Gastrocnemius medialis (tissue), 4 donors: ENCODE data around the gene SPRR5. TPM values are rescaled to one million over a fixed set of nuclear protein-coding genes. Genes with fewer than 3 reads are reported as not detected.

Experiments
- ATAC-seq, 2 donors: fragments of 150-250 bp; one replicate each; pipeline ENCODE4 v1.9.1; 2016
- DNase-seq, 2 donors: peaks; one replicate each; pipeline ENCODE4 v3.0.0-alpha.2; 2019
- H3K27ac ChIP-seq, 4 donors: fragments of 200-600 bp; sonication (generic); 1 replicate in 1 of 4; 2 replicates in 3 of 4; pipeline ENCODE4 v1.5.1; 2016 to 2018; ENCODE audit warnings: mild to moderate bottlenecking in 2 of 4, moderate library complexity in 1 of 4
- H3K27me3 ChIP-seq, 3 donors: fragments of 200-600 bp; sonication (generic) in 2 of 3; 1 replicate in 1 of 3; 2 replicates in 2 of 3; pipeline versions ENCODE4 v1.5.1 to v1.6.0; 2016 to 2019; ENCODE audit warnings: mild to moderate bottlenecking in 1 of 3, moderate library complexity in 1 of 3
- H3K36me3 ChIP-seq, 2 donors: fragments of 200-600 bp; sonication (generic) in 1 of 2; one replicate each; pipeline ENCODE4 v1.5.1; 2017 to 2018
- H3K4me1 ChIP-seq, 2 donors: fragments of 200-600 bp; sonication (generic) in 1 of 2; one replicate each; pipeline ENCODE4 v1.5.1; 2016 to 2017; ENCODE audit warnings: mild to moderate bottlenecking in 2 of 2
- H3K4me3 ChIP-seq, 4 donors: fragments of 200-600 bp; sonication (generic) in 3 of 4; 1 replicate in 1 of 4; 2 replicates in 3 of 4; pipeline ENCODE4 v1.5.1; 2016 to 2019; ENCODE audit warnings: mild to moderate bottlenecking in 2 of 4
- H3K9me3 ChIP-seq, 3 donors: fragments of 200-600 bp; sonication (generic) in 2 of 3; 1 replicate in 1 of 3; 2 replicates in 2 of 3; pipeline ENCODE4 v1.5.1; 2016 to 2019
- CTCF ChIP-seq, 5 experiments: fragments of 450-650 bp in 3 of 5; fragments of 200-600 bp in 2 of 5; sonication (generic) in 2 of 5; IDR thresholded peaks in 4 of 5; conservative IDR thresholded peaks in 1 of 5; 1 replicate in 4 of 5; 2 replicates in 1 of 5; pipeline ENCODE4 v1.5.1; 2016 to 2019; ENCODE audit warnings: antibody characterized with exemption in 5 of 5, mild to moderate bottlenecking in 3 of 5, moderate library complexity in 3 of 5
- POLR2A ChIP-seq, 2 donors: fragments of 450-650 bp; IDR thresholded peaks; one replicate each; pipeline ENCODE4 v1.6.1; 2017; ENCODE audit warnings: antibody characterized with exemption in 2 of 2, mild to moderate bottlenecking in 2 of 2, moderate library complexity in 2 of 2
- in situ Hi-C, 4 donors: fragments of 200-750 bp; cut with MboI; loops; one replicate each; pipeline versions ENCODE4 v1.15.0 to v1.8.0; 2017; ENCODE audit warnings: low sequenced_read_pairs in 4 of 4
- intact Hi-C: fragments of 100-400 bp; cut with DNase I; formaldehyde crosslinking; loops from one replicate; pipeline ENCODE4 v1.15.1; 2023; ENCODE audit warnings: low total_unique reads
- total RNA-seq, 4 donors: library from RNA; depleted of rRNA; stranded (reverse); fragments of >200 nt; gene quantifications; one replicate each; pipeline versions ENCODE4 v1.1.0 to v1.2.3, GENCODE V29; 2016

Gene SPRR5
- total RNA-seq, 4 donors from 2014 or later = not detected

- H3K27ac ChIP-seq = no peak overlapping the region
- ATAC-seq = no peak
- H3K4me1 ChIP-seq = no peaks in the 10 kb centered on the region
- H3K9me3 ChIP-seq = no peaks in the 10 kb centered on the region
- intact Hi-C loops = no loop called here
- TF ChIP-seq POLR2A (IDR thresholded peaks at IDR 0.05) (no peak), CTCF (IDR thresholded peaks at IDR 0.05 in 4 of 5, conservative IDR thresholded peaks at IDR 0.05 in 1 of 5) (no peak)
- no peak overlapping the region for H3K4me3 ChIP-seq
- in situ Hi-C loops = no loop called here
- no peaks in the 10 kb centered on the region for H3K36me3 ChIP-seq
- no peaks in the 10 kb centered on the region for H3K27me3 ChIP-seq
- no peak for DNase-seq
These were observed 34.3 kb downstream of the SPRR5 start for GRCh38 chr1:152981146-152981871.

DNA sequence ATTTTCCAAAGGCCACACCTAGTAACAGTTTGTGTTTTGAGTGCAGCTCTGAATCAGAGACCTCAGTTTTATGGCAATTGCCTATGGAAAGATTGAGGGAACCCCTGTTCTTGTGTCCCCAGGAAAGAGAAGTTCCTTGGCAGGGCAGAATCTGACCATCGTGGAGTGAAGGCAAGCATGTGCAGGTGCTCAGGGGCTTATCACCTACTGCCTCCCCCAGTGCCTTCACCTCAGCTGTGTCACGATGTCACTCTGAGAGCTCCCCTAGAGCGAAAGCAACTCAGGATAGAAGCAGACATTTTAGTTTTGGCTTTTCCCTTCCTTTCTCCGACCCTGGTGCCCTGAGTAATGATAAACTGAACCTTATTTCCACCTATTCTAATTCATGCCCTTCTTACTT lies 35.1 kb downstream of the SPRR5 start:
- DNase-seq (no peak), ATAC-seq (no peak)
- H3K27me3 ChIP-seq = no peaks in the 10 kb centered on the region
- TF ChIP-seq POLR2A (IDR thresholded peaks at IDR 0.05) (no peak), CTCF (IDR thresholded peaks at IDR 0.05 in 4 of 5, conservative IDR thresholded peaks at IDR 0.05 in 1 of 5) (no peak)
- H3K36me3 ChIP-seq = no peaks in the 10 kb centered on the region
- in situ Hi-C loops = no loop called here
- intact Hi-C loops = no loop called here
- H3K27ac ChIP-seq = no peak overlapping the region
- no peaks in the 10 kb centered on the region for H3K9me3 ChIP-seq
- no peaks in the 10 kb centered on the region for H3K4me1 ChIP-seq
- H3K4me3 ChIP-seq = no peak overlapping the region

- Histone ChIP-seq H3K27ac (no peak overlapping the region), H3K36me3 (no peaks in the 10 kb centered on the region), H3K27me3 (no peaks in the 10 kb centered on the region), H3K9me3 (no peaks in the 10 kb centered on the region), H3K4me3 (no peak overlapping the region), H3K4me1 (no peaks in the 10 kb centered on the region)
- no peak for DNase-seq
- intact Hi-C loops = no loop called here
- ATAC-seq = no peak
- in situ Hi-C loops = no loop called here
- TF ChIP-seq POLR2A (IDR thresholded peaks at IDR 0.05) (no peak), CTCF (IDR thresholded peaks at IDR 0.05 in 4 of 5, conservative IDR thresholded peaks at IDR 0.05 in 1 of 5) (no peak)
These were observed 36.2 kb downstream of the SPRR5 start for GRCh38 chr1:152983234-152983633.

- Histone ChIP-seq H3K27me3 (no peaks in the 10 kb centered on the region), H3K36me3 (no peaks in the 10 kb centered on the region), H3K27ac (no peak within 1 kb of the TSS), H3K9me3 (no peaks in the 10 kb centered on the region), H3K4me3 (no peak within 1 kb of the TSS), H3K4me1 (no peaks in the 10 kb centered on the region)
- DNase-seq (no peak), ATAC-seq (no peak)
- no peak for TF ChIP-seq POLR2A (IDR thresholded peaks at IDR 0.05)
- TF ChIP-seq CTCF (IDR thresholded peaks at IDR 0.05 in 4 of 5, conservative IDR thresholded peaks at IDR 0.05 in 1 of 5) = no peak
- intact Hi-C loops = no loop called here
- in situ Hi-C loops = no loop called here
These were observed 36.7 kb downstream of the SPRR5 start, which contains the start of gene SPRR1A for GRCh38 chr1:152983743-152984142. SPRR1A (plus strand) TSS chr1:152984081; CDS start chr1:152985231, 1,150 bp downstream.

DNA sequence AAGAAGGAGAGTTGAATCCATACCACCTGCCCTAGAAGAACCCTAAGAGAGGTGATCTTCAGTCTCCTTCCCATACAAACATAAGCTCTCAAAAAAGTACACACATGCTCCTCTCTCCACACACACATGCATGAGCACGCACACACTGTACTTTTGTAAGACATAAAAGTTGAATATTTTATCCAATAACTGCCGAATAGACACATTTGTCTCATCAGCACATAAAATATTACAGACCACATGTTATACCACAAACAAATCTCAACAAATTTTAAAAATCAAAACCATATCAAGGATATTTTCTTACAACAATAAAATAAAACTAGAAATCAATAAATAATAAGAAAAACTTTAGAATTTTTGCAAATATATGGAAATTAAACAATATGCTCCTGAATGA lies 39.6 kb downstream of the SPRR5 start:
- Histone ChIP-seq H3K27ac (no peak overlapping the region), H3K27me3 (no peaks in the 10 kb centered on the region), H3K36me3 (no peaks in the 10 kb centered on the region), H3K9me3 (no peaks in the 10 kb centered on the region), H3K4me1 (no peaks in the 10 kb centered on the region), H3K4me3 (no peak overlapping the region)
- DNase-seq (no peak), ATAC-seq (no peak)
- TF ChIP-seq CTCF (IDR thresholded peaks at IDR 0.05 in 4 of 5, conservative IDR thresholded peaks at IDR 0.05 in 1 of 5) (no peak), POLR2A (IDR thresholded peaks at IDR 0.05) (no peak)
- in situ Hi-C loops = no loop called here
- intact Hi-C loops = no loop called here
